ENCODE data around the gene CLDN7.

CLDN7 gene

GRCh38 chr17:7262192-7262934 is at the start of gene CLDN7:
Gene CLDN7, minus strand, starts transcription at chr17:7262478. Its CDS starts 435 bp downstream, at chr17:7262043.
- no peak for DNase-seq

GRCh38 chr17:7311110-7311705 is 48.9 kb upstream of the CLDN7 start:
- no peak for DNase-seq

GRCh38 chr17:7309628-7310027 is 47.4 kb upstream of the CLDN7 start:
- DNase-seq, result no peak

GRCh38 chr17:7308625-7309433 is 46.6 kb upstream of the CLDN7 start:
- DNase-seq, result no peak

- DNase-seq, result no peak
Measured at GRCh38 chr17:7307686-7308624, 45.7 kb upstream of the CLDN7 start.

GRCh38 chr17:7306911-7307685 is 44.8 kb upstream of the CLDN7 start, which contains the start of gene EIF5A:
Gene EIF5A, plus strand, starts transcription at chr17:7307628. Its CDS starts 2,008 bp downstream, at chr17:7309636.
- DNase-seq, result peak; percentile 91 to 97

- no peak for DNase-seq
Measured at GRCh38 chr17:7304179-7304578, 41.9 kb upstream of the CLDN7 start.

- peak in 1 of 2 experiments; percentile 16 for DNase-seq
Measured at GRCh38 chr17:7296189-7296861, 34.0 kb upstream of the CLDN7 start.

GRCh38 chr17:7295230-7296180 is 33.2 kb upstream of the CLDN7 start:
- DNase-seq, result no peak

GRCh38 chr17:7294614-7295153 is 32.4 kb upstream of the CLDN7 start, which contains the start of gene YBX2:
Gene YBX2, minus strand, starts transcription at chr17:7294639. Its CDS starts 139 bp downstream, at chr17:7294500.
- no peak for DNase-seq

- no peak for DNase-seq
Measured at GRCh38 chr17:7293816-7294613, 31.7 kb upstream of the CLDN7 start.

- no peak for DNase-seq
Measured at GRCh38 chr17:7293159-7293558, 30.9 kb upstream of the CLDN7 start.

- DNase-seq, result no peak
Measured at GRCh38 chr17:7292729-7293128, 30.5 kb upstream of the CLDN7 start.

GRCh38 chr17:7292194-7292593 is 29.9 kb upstream of the CLDN7 start:
- DNase-seq, result no peak

- DNase-seq, result no peak
Measured at GRCh38 chr17:7290685-7291084, 28.4 kb upstream of the CLDN7 start.

GRCh38 chr17:7290166-7290565 is 27.9 kb upstream of the CLDN7 start:
- no peak for DNase-seq

- no peak for DNase-seq
Measured at GRCh38 chr17:7289256-7290032, 27.2 kb upstream of the CLDN7 start.

GRCh38 chr17:7285679-7286078 is 23.4 kb upstream of the CLDN7 start:
- DNase-seq, result no peak
